Panc1 (cell line): ENCODE results near the gene PRSS50. TPM values are rescaled to one million over a fixed set of nuclear protein-coding genes. Genes with fewer than 3 reads are reported as not detected.

Experiments used
- ATAC-seq: fragments of 200-7000 bp; cut with Tn5 transposase; 2 replicates; pipeline ENCODE4 v1.9.1; 2020; ENCODE audit warnings: mild to moderate bottlenecking, moderate library complexity
- Bru-seq: library from RNA; stranded (reverse); fragments of 400-500 nt; gene quantifications from one replicate; lab custom pipeline; 2021; lab: Mats Ljungman, UMichigan
- BruChase-seq, 2 experiments: library from RNA; stranded (reverse); fragments of 400-500 nt; gene quantifications; one replicate each; lab custom pipeline; 2021; lab: Mats Ljungman, UMichigan
- BruUV-seq: library from RNA; stranded (reverse); fragments of 400-500 nt; replicated peaks from 2 replicates; lab custom pipeline; 2021; lab: Mats Ljungman, UMichigan
- CTCF ChIA-PET: fragments of 300-600 bp; sonication (Branson Sonifier 250); formaldehyde crosslinking; loops from one replicate; lab custom pipeline; 2022; ENCODE audit warnings: antibody characterized with exemption; lab: Charles Lee
- POLR2A ChIA-PET: fragments of 300-600 bp; sonication (Branson Sonifier 250); formaldehyde crosslinking; loops from one replicate; lab custom pipeline; 2022; ENCODE audit warnings: antibody characterized with exemption; lab: Charles Lee
- DNase-seq: peaks from one replicate; pipeline ENCODE4 v3.0.0-alpha.2; 2010; ENCODE audit warnings: low read depth, low spot score
- H3K27ac ChIP-seq: 2 replicates; pipeline ENCODE4 v1.5.1; 2011; ENCODE audit warnings: mild to moderate bottlenecking, low read length, inconsistent platforms
- H3K27me3 ChIP-seq: fragments of 200-500 bp; sonication (Bioruptor generic); 2 replicates; pipeline ENCODE4 v1.6.0; 2014; ENCODE audit warnings: low read length, inconsistent platforms; ENCODE audit not compliant: control insufficient read depth, insufficient read depth
- H3K36me3 ChIP-seq: fragments of 200-500 bp; sonication (Bioruptor generic); 2 replicates; pipeline ENCODE4 v1.5.1; 2014; ENCODE audit warnings: inconsistent platforms, mild to moderate bottlenecking, low read length, moderate library complexity; ENCODE audit not compliant: control insufficient read depth, insufficient read depth
- H3K4me1 ChIP-seq: 2 replicates; pipeline ENCODE4 v1.5.1; 2011; ENCODE audit warnings: inconsistent platforms, mild to moderate bottlenecking, low read length, moderate library complexity; ENCODE audit not compliant: control insufficient read depth, insufficient read depth
- H3K4me3 ChIP-seq, 2 experiments: 2 replicates each; pipeline ENCODE4 v1.5.1; 2011 to 2012; ENCODE audit warnings: low read depth in 2 of 2, low read length in 2 of 2, mild to moderate bottlenecking in 2 of 2, inconsistent platforms in 1 of 2, moderate library complexity in 1 of 2
- H3K9me3 ChIP-seq: fragments of 200-500 bp; sonication (Bioruptor generic); 2 replicates; pipeline ENCODE4 v1.5.1; 2014; ENCODE audit warnings: low read depth, mild to moderate bottlenecking, inconsistent platforms, low read length, moderate library complexity; ENCODE audit not compliant: control insufficient read depth, insufficient read depth
- POLR2AphosphoS5 ChIP-seq: IDR thresholded peaks from 2 replicates; pipeline ENCODE4 v1.6.1; 2012; ENCODE audit warnings: mild to moderate bottlenecking, low read depth, low read length, moderate library complexity
- REST ChIP-seq, 2 experiments: IDR thresholded peaks; 2 replicates each; pipeline ENCODE4 v1.6.1; 2011 to 2012; ENCODE audit warnings: low read depth in 2 of 2, control low read depth in 1 of 2, low read length in 1 of 2, mild to moderate bottlenecking in 1 of 2, moderate library complexity in 1 of 2; ENCODE audit not compliant: insufficient read depth in 1 of 2
- SIN3A ChIP-seq: IDR thresholded peaks from 2 replicates; pipeline ENCODE4 v1.6.1; 2012; ENCODE audit warnings: low read depth, mild to moderate bottlenecking, low read length, moderate library complexity, borderline replicate concordance; ENCODE audit not compliant: insufficient read depth
- TCF7L2 ChIP-seq: IDR thresholded peaks from 2 replicates; pipeline ENCODE4 v1.6.1; 2011; ENCODE audit warnings: mild to moderate bottlenecking, low read depth, low read length, inconsistent platforms
- in situ Hi-C: cut with HindIII; loops from 2 replicates; pipeline ENCODE4 v1.10.0; 2016; ENCODE audit warnings: low sequenced_read_pairs, low pct_unique_long_range_greater_than_20kb
- intact Hi-C: fragments of 100-400 bp; cut with micrococcal nuclease; formaldehyde crosslinking; loops from one replicate; pipeline ENCODE4 v1.10.0; 2022; ENCODE audit not compliant: unreplicated experiment
- long read RNA-seq: library from polyadenylated mRNA; unstranded; transcript quantifications from one replicate; pipeline ENCODE4 v2.0.0, GENCODE V29; 2021; ENCODE audit not compliant: unreplicated experiment
- polyA plus RNA-seq: library from polyadenylated mRNA; unstranded; fragments of >200 nt; gene quantifications from one replicate; pipeline ENCODE4 v1.2.1, GENCODE V29; 2012; ENCODE audit warnings: missing spikeins; ENCODE audit not compliant: insufficient read length
- total RNA-seq: library from RNA; stranded (reverse); gene quantifications from one replicate; pipeline ENCODE4 v1.2.1, GENCODE V29; 2021; ENCODE audit not compliant: unreplicated experiment
- TF ChIP-seq, protein P1 (sequence below): fragments of 450-650 bp; IDR thresholded peaks from 2 replicates; pipeline ENCODE4 v1.5.1; 2017; ENCODE audit warnings: mild to moderate bottlenecking

Gene PRSS50
- total RNA-seq = 0.13 TPM
- polyA plus RNA-seq = 0.08 TPM
- Bru-seq, nascent RNA = percentile 18 among the genes with signal in this experiment
- percentile 25 among the genes with signal in this experiment for BruChase-seq, experiment 1, labeled RNA remaining after a 2-hour chase
- BruChase-seq, experiment 2, labeled RNA remaining after a 6-hour chase = percentile 23 among the genes with signal in this experiment
- long read RNA-seq, partial matches to known transcripts = 0 of 1 reads
- long read RNA-seq, other reads (novel, unspliced or antisense) = 1 of 1 reads

DNA sequence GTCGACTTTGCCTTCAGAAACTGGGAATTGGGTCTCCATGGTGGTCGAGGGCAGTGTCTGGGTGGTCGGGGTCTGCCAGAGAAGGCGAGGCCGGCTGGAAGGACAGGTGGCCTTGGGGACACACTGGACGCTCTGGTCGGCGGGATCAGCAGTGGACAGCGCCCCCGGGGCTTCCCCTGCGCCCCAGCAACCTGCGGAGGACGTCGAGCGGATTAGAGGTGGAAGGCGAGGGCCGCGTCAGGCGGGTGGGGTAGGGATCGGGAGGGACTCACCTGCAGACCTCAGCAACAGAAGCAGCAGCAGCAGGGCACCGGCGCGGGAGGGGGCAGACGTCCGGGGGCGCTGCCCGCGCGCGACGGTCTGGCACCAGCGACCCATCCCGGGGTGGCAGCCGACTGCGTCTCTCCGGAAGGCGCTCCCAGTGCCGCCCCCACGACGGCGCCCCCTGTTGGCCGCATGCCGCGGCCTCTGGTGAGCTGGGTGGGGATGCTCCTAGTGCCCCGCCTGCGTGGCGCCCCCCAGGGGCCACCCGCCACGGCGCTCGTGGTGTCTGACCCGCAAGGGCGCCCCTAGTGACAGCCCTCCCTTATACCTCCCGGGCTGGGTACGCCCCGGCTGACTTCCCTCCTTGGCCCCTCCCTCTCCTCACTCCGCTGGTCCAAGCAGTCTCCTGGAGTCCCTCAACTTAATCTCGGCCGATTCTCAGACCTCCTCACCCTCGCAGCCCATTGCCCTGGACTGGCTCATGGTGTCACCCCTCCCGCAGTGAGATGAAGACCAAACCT, at the start of gene PRSS50:
Gene PRSS50 (minus strand): TSS at position 423 of the 785 bp plus-strand sequence. CDS start 45 bp downstream, at position 378.
- no TSS peak for BruUV-seq
- TF ChIP-seq, protein P1, sequence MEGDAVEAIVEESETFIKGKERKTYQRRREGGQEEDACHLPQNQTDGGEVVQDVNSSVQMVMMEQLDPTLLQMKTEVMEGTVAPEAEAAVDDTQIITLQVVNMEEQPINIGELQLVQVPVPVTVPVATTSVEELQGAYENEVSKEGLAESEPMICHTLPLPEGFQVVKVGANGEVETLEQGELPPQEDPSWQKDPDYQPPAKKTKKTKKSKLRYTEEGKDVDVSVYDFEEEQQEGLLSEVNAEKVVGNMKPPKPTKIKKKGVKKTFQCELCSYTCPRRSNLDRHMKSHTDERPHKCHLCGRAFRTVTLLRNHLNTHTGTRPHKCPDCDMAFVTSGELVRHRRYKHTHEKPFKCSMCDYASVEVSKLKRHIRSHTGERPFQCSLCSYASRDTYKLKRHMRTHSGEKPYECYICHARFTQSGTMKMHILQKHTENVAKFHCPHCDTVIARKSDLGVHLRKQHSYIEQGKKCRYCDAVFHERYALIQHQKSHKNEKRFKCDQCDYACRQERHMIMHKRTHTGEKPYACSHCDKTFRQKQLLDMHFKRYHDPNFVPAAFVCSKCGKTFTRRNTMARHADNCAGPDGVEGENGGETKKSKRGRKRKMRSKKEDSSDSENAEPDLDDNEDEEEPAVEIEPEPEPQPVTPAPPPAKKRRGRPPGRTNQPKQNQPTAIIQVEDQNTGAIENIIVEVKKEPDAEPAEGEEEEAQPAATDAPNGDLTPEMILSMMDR = peak; percentile 47
- no peak for TF ChIP-seq REST (IDR thresholded peaks at IDR 0.05; ENCODE audit: insufficient read depth in 1 of 2, low read depth in 2 of 2, low read length in 1 of 2)
- Histone ChIP-seq H3K36me3 (no peaks in the 10 kb centered on the region), H3K4me3 (no peak within 1 kb of the TSS), H3K27ac (no peak within 1 kb of the TSS), H3K27me3 (no peaks in the 10 kb centered on the region), H3K9me3 (no peaks in the 10 kb centered on the region), H3K4me1 (peaks cover 6% of the 10 kb centered on the region; the same call in 1 of the 2 replicates)
- ChIA-PET CTCF (no interaction called here), POLR2A (no interaction called here)
- ATAC-seq (no peak), DNase-seq (no peak)
- intact Hi-C loops = no loop called here
- in situ Hi-C loops = no loop called here

DNA sequence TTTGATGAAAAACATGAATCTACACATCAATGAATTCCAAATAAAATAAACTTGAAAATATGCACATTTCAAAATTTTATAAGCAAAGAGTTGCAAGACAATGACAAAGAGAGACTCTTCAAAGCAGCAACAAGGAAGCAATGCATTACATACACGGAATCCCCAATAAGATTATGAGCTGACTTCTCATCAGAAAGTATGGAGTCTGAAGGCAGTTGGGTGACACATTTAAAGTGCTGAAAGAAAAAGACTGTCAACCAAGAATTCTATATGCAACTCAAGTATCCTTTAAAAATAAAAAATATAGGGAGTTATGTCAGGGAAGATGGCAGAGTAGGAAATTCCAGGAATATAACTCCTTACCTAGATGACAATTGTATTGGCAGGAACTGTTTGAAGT, 46.5 kb upstream of the PRSS50 start:
- CTCF ChIA-PET = no interaction called here
- no peak overlapping the region for H3K4me3 ChIP-seq
- in situ Hi-C loops (no loop called here), intact Hi-C loops (no loop called here)
- DNase-seq (no peak), ATAC-seq (no peak)
- H3K36me3 ChIP-seq = no peaks in the 10 kb centered on the region
- POLR2A ChIA-PET = interaction anchor here (0.6 kb wide), 1 partner anchor 110 kb away, joined by 12 read pairs; no protein-coding TSS in a partner anchor
- TF ChIP-seq SIN3A (no peak), REST (IDR thresholded peaks at IDR 0.05; ENCODE audit: insufficient read depth in 1 of 2, low read depth in 2 of 2, low read length in 1 of 2) (no peak), TCF7L2 (no peak), POLR2AphosphoS5 (no peak)
- TF ChIP-seq, protein P1 = no peak
- H3K27me3 ChIP-seq = no peaks in the 10 kb centered on the region
- H3K4me1 ChIP-seq = no peaks in the 10 kb centered on the region
- no peaks in the 10 kb centered on the region; the same call in 1 of the 2 replicates for H3K9me3 ChIP-seq
- no TSS peak for BruUV-seq
- no peak overlapping the region for H3K27ac ChIP-seq
